ENCODE data around the gene ST7.
A peak's percentile ranks its signal among the peaks of the same experiment; 100 is the strongest.

ST7 gene

DNA sequence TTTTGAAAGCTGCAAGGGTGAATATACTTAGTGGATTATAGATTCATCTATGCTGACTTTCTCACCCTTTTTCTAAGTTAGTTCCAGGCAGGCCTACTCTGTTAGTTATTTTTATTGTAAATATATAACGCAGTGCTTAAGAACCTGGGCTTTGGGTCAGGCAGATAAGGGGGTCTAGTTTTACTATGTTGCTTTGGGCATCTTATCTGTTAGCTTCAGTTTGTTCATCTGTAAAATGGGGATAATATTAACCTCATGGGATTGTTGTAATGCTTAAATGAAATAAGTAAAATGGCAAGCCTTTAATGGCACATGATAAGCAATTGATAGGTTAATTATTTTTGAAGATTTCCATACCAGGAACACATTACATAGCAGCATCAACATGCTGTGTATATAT, 79.5 kb downstream of the ST7 start:
- DNase-seq (ENCODE audit: low spot score): no peak

DNA sequence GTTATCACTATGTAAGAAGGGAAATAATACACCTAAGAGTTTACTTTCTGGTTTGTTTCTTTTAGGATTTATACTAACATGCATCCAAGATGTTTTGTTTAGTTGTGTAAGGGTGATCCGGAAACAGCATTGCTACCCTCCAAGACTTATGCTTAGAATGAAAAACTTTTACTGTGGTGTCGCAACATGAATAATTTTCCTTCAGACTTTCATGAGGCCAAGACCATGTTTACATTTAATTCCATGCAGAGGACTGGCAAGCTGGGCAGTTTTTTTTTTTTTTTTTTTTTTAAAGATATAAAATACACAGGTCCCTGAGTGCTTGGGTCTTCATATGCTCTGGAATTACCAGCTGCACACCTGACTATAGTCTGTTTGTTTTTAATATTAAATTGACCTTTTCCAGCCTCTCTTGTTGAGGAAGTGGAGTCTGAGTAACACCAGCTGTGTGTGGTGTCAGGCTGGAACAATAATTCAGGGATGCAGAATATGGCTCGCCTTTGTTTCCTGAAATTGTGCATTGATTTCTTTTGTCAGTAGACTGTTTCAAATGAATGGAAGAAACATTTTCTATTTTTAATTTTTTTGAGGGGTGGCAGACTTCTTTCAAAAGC, 81.7 kb downstream of the ST7 start:
- DNase-seq (ENCODE audit: low spot score): no peak

DNA sequence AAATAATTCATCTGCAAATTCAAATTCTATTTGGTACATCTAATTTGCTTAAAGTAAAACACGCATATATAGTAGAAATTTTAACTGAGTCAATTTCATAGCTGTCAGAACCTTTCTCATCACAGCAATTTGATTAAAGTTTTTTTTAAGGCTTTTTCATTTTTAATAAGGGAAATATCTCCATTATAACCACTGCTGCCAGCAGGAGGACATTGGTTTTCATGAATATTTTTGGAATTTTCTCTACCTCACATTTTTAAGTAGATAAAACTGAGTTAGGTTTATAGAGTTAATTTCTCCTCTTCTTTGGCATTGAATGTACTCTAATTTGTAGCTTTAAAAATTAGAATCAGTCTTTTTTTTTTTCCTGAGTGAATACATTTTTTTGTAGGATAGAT, 82.2 kb downstream of the ST7 start:
- no peak for DNase-seq (ENCODE audit: low spot score)

DNA sequence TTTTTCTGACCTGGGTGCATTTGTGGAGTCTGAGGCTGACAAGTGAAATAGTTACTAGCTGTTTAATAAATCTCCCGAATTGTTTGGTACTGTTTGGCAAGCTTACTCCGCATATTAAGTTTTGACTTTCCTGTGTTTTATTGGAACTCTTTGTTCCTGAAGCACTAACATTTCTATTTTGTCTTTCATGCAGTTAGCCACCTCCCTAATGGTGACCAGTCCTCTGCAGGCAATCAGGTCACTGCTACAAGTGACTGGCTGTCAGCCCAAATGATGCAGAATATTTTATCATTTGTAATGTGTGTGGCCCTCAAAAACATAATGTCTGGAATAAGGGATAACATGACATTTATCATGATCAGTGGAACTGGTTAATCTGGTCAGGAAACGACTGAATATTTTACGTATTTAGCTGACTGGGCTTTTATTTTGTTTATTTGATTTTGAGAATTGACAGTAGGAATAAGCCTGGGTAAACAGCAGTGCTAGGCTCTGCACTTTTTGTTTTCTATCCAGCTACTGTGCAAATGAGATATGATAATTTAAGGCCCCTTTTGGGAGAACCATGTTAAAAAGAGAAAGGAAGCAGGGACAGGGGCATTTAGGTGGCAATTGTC, 82.9 kb downstream of the ST7 start:
- peak; percentile 55 for DNase-seq (ENCODE audit: low spot score)

DNA sequence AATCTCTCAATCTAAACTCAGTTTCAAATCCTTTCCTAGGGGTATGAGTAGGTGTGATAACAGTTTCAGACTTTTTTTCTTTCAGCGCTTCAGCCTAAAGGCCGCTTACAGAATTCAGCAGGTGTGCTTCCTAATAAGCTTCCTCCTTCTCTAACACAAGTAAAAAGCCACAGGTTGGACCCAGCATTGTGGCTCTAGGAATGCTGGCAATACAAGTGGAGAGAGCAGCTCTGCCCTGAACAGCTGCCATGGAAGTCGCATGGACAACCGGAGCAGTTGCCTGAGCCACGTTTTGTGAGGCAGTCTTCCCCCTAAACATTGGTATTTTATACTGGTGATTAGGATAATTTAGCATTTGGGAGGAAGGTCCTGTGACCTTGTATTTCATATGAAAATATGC, 83.5 kb downstream of the ST7 start:
- DNase-seq (ENCODE audit: low spot score): peak; percentile 81

DNA sequence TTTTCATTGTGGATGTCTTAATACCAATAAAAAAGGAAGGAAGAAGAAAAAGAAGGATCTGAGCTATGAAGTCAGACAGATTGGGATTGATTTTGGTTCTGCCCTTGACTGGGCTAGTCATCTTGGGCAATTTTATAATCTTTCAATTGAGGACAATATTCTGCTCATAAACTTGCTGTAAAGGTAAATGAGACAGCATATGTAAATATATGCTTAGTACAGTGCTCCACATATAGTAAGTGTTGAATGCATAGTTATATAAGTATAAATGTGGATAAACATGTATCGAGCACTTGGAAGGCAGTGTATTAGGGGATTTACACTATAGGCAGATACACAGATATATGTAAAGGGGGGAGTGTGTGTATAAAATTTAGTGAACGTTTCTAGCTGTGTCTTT, 85.1 kb downstream of the ST7 start:
- DNase-seq (ENCODE audit: low spot score): no peak

DNA sequence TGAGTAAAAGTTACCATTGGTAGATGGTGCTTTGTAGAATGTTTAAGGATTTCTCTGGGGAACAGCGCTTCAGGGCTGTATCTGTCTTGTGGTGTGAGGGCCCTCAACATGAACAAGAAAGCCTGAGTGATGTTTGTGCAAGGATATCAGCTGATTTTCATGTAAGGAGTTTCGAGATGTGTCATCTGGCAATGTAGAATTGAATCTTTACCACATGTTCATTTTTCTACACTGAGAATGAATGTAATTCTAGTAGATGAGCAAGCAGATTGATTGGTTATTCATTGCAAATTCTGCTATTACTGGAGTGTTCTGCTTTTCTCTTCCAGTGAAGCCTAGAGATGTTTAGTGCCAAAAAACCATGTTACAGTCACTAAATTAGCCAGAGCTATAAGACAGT, 87.7 kb downstream of the ST7 start:
- no peak for DNase-seq (ENCODE audit: low spot score)

DNA sequence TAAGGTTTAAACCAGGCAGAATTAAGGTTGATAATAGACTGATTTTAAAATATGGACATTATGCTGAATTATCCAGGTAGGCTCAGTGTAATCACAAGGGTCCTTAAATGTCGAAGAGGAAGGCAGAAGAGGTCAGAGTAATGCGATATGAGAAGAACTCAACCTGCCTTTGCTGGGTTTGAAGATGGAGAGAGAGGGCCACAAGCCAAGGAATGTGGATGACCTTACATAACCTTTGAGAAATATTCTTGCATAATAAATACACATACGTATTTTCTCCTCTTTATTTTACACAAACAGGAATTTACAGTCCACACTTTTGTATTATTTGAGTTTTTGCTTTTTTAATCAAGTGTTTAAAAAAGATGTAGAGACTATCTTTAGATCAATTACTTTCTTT, 88.5 kb downstream of the ST7 start:
- no peak for DNase-seq (ENCODE audit: low spot score)

DNA sequence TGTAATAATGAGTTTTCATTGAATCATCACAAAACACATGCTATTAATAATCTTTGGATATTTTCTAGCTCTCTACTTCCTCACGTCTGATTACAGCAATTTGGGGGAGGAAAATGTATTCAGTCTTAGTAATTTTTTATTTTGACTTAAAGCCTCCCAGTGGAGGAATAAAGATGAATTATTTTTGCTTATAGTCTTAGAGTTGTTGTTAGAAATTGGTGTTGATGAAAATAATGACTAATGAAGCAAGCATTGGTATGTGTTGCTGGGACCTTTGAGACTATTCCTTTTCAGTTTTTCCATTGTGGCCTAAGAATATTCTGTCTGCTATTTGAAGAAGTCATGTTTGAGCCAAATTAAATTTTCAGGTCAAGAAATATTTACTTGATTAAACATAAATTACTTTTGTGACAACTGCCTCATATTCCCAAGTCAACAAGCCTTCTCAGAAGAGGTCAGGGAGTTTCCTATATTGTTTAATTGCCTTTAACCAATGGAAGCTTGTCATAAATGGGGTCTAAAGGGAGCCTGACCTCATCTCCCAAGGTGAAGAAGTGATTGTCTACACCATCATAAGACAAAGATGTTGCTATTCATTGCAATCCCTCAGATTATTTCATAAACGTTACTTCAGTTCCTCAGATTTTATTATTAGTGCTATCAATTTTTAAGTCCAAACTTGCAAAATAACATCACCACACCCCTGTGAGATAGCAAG, 90.0 kb downstream of the ST7 start:
- no peak for DNase-seq (ENCODE audit: low spot score)

DNA sequence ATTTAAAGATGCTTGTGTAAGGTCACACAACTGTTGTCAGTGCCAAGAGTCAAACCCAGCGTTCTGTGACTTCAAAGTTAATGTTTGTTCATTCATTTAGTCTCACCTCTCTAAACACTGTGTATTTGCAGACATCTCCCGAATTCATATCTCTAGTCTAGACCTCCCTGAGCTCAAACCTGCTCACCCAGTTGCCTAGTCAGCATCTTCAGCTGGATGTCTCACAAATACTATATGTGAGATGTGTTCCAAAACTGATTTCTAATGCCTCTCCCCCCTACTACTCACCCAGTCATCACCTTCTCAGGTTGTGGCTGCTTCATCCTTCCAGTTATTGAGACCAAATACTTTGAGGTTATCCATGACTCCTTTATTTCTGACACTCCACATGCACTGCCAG, 91.4 kb downstream of the ST7 start:
- no peak for DNase-seq (ENCODE audit: low spot score)

DNA sequence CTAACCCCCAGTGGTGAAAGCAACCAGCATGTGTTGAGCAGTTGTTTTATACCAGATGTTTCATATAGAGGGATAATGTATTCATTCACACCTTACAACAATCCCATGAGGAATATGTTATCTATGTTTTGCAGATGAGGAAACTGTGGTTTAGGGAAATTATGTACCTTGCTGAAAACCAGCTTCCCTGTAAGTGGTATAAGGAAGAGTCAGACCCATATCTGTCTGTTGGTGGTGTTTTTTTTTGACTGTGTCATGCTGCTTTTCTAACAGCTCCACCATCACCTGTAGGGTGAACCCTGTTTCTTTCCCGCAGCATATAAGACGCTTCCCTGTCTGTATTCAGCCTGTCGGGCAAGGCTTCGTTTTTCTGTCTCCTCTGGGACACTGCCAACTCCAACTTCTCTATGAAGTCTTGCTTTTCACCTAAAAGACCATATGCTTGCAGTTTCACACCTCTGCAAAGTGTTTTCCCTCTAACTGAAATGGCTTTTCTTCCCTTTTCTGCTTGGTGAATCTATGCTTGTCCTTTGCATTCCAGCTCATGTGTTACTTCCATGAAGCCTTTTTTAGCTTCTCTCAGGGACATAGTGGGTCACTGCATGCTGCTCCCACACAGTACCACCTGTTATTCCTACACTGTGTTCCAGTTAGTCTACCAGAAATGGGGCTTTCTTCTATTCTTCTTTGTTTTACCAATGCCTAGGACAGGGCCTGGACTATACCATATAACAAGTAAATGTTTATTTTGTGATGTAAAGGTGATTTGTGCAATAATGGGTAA, 92.8 kb downstream of the ST7 start:
- DNase-seq (ENCODE audit: low spot score): peak; percentile 75

DNA sequence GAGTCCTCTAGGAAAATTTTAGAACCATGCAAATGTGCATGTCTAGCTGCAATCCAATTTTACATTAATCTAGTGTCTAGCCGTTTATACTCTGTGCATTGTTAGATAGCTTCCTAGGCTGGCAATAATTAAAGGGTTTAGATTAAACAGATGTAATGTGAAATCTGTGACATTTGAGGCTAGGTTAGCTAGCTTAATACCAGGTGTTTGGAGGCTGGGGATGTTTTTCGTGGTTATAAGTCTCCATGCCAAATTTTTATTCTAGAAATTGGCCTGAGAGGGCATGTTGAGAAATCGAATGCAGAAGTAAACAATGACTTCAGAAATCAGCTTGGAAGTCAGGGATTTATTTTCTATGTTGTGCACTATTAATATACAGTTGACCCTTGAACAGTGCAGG, 94.2 kb downstream of the ST7 start:
- DNase-seq (ENCODE audit: low spot score): no peak

DNA sequence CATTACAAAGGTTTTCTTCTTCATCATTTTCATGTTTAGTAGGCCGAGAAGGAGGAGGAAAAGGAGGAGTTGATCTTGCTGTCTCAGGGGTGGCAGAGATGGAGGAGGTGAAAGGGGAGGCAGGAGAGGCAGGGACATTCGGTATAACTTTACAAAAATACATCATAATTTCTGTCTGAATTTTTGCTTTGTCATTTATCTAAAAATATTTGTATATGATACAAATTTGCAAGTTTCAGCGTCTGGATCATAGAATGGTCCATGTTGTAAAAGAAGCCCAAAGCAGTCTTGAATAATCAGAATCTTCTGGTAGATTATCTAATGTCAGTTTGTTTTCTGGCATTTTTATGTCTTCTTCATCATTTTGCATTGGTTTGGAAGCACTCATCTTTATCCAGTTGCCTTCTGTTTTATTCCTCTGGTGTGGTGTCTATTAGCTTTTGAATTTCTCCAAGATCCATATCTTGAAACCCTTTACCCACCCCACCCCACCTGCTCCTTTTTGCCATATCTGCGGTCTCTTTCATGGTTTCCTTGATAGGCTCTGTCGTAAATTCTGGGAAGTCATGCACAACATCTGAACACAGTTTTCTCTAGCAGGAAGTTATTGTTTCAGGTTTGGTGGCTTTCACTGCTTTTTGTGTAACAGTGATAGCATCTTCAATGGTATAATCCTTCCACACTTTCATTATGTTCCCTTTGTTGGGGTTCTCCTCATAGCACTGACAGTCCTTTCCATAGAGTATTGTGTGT, 95.0 kb downstream of the ST7 start:
- no peak for DNase-seq (ENCODE audit: low spot score)

DNA sequence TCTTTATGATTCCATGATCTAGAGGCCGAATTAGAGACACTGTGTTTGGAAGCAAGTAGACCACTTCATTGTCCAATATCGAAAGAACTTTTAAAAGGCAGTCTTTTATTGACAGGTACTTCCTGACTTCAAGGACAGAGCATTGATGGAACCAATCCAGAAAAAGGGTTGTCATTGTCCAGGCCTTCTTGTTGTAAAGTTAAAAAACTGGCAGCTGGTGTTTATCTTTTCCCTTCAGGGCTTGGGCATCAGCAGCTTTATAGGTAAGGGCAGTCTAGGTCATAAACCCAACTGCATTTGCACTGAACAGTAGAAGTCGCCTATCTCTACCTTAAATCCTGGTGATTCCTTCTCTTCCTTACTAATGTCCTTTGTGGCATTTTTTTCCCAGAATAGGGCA, 95.6 kb downstream of the ST7 start:
- DNase-seq (ENCODE audit: low spot score): no peak

DNA sequence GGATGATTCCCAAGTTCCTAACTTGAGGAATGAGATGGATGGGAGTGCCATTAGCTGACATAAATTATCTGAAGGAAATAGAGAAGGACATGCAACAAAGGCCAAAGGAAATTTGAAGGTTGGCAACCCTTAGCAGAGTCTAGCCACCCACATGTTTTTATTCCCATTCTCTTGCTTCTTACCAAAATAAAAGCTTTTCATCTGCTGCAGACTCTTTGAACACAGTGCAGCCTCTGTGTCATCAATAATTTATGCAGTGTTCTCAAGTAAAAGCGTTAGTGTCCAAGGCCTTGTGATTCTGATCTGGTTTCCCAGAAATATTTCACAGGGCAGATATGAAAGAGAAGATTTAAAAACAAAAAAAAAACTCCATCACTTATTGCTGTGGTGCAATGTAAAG, 98.5 kb downstream of the ST7 start:
- no peak for DNase-seq (ENCODE audit: low spot score)

DNA sequence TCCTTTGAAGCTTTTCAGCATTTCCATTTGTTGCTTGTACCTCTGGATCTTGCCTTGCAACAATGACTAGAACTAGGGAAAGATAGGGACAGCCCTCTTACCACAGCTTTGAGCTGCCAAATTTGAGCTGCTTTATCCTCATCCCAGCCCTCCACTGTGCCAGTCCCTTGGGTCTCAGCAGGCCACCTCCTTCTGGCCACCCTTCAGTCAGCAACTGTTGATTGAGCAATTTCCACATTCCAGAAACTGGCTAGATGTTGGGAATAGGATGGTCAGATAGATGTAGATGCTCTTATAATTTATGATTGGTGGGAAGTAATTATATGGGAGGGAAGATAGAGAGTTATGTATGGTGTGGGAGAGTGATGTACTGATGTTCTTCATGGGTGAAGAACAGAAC, 100.1 kb downstream of the ST7 start:
- no peak for DNase-seq (ENCODE audit: low spot score)

DNA sequence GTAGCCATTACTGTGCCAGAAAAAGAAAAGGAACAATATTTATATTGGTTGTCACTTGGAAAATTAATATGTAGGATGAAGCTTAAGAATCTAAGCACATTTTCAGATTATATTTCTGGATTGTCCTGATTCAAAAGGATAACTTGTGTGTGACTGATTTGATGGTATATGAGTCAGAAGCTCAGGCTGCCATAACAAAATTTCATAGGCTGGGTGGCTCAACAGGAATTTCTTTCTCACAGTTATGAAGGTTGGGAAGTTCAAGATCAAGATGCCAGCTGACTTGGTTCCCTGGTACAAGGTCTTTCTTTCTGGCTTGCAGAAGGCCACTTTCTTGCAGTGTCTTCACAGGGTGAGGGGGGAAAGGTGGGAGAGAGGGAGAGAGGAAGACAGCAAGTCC, 108.5 kb downstream of the ST7 start:
- no peak for DNase-seq (ENCODE audit: low spot score)

DNA sequence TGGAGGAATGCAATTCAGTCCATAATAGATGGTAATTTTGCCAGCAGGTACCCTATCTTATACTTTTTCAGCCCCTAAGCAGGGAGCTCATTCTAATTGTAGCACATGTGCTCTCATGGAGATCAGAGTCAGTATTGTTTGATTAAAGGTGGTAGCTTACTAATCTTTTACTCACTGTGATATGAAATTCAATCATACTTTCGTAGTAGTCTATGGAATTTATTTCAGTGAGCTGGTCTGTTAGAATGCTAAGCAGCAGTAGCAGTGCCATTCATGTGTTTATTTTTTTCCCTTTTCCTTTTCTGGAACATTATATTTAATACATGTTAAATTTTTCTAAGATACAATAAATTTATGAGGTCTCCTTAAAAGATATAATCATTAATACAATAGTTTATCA, 109.0 kb downstream of the ST7 start:
- DNase-seq (ENCODE audit: low spot score): no peak

DNA sequence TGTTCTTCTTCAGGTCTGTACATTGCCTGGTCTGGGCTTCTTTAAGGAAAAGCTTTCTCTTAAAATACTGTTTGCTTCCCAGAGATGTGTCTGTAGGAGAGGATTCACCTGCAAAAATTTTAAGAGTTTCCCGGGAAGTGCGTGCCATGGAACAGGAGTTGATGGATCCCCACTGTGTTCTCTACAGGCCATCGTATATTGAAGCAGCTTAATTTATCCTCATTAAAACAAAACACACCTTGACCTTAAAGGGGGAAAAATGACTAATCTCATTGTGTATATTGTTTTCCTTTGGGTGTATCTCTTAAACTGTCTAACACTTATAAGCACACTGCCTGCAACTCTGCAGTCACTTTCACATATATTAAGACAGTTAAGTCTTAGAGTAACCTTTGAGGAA, 111.4 kb downstream of the ST7 start:
- no peak for DNase-seq (ENCODE audit: low spot score)

DNA sequence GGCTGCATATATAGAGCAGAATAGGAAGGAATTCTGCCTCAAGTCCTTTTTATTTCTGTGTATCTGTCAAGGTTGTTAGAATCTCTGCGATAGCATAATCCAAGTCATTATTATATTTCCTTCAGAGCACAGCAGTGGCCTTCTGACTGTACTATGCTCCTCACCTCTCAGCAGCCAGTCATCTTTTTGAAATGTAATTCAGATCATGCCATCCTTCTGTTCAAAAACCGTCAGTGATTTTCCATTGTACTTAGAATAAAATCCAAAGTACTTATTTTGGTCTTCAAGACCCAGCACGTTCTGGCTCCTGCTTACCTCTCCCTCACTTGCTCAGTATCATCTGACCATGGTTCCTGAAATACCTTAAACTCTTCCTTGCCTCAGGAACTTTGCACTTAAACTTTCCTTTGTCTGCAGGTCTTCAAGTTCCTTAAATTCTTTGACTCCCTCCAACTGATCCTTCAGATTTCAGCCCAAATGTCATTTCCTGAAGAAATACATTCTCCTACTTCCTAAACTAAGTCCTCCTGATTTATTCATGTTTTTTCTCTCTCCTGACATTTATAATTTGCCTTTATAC, 112.4 kb downstream of the ST7 start:
- DNase-seq (ENCODE audit: low spot score): peak; percentile 71

DNA sequence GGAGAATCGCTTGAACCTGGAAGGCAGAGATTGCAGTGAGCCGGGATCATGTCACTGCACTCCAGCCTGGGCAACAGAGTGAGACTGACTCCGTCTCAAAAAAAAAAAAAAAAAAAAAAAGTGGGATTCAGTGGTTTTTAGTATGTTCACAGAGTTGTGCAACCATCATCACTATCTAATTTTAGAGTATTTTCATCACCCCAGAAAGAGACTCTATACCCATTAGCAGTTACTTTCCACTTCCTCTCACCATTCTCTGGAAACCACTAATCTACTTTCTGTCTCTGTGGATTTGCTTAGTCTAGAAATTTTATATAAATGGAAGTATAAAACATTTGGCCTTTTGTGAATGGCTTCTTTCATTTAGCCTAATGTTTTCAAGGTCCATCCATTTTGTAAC, 113.4 kb downstream of the ST7 start:
- DNase-seq (ENCODE audit: low spot score): no peak

DNA sequence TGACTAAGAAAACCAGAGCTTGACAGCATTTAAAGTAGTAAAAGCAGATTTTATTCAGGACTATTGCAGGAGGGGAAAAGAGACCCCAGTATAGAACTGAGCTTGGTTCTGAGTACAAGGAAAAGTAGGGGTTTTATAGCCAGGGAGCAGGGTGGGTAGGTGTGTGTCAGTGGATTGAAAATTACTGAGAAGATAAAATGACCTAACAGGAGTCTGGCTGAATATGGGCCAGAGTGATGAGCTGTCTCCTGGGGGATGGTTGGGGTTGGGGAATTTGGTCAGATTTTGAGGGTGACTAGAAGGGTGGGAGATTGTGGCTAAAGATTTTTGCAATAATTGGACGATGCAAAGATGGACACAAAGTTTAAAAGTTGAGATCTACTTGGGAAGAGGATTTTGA, 114.0 kb downstream of the ST7 start:
- no peak for DNase-seq (ENCODE audit: low spot score)
